Adrenal gland (tissue), 12 donors: Measurements from ENCODE around the gene ACADS. TPM values are rescaled to one million over a fixed set of nuclear protein-coding genes. Genes with fewer than 3 reads are reported as not detected.

Source experiments
- DNase-seq, 7 donors: peaks; one replicate each; pipeline ENCODE4 v3.0.0-alpha.2; 2019 to 2020
- H3K27ac ChIP-seq, 5 donors: fragments of 200-600 bp; sonication (generic) in 4 of 5; 1 replicate in 3 of 5; 2 replicates in 2 of 5; pipeline versions ENCODE4 v1.5.1 to v1.8.0; 2016 to 2020; ENCODE audit warnings: mild to moderate bottlenecking in 1 of 5
- H3K27me3 ChIP-seq: fragments of 200-600 bp; 2 replicates; pipeline ENCODE4 v1.8.0; 2021
- H3K36me3 ChIP-seq, 2 donors: fragments of 200-600 bp; replicated peaks in 1 of 2; 1 replicate in 1 of 2; 2 replicates in 1 of 2; pipeline versions ENCODE4 v1.5.1 to v1.8.0; 2018 to 2022
- H3K4me1 ChIP-seq, 2 donors: fragments of 200-600 bp; replicated peaks in 1 of 2; 1 replicate in 1 of 2; 2 replicates in 1 of 2; pipeline versions ENCODE4 v1.5.1 to v1.8.0; 2018 to 2021
- H3K4me3 ChIP-seq, 4 donors: fragments of 200-600 bp; sonication (generic) in 3 of 4; one replicate each; pipeline ENCODE4 v1.5.1; 2016 to 2018
- H3K9me3 ChIP-seq, 3 donors: fragments of 200-600 bp; sonication (generic) in 1 of 3; replicated peaks in 1 of 3; 1 replicate in 2 of 3; 2 replicates in 1 of 3; pipeline versions ENCODE4 v1.5.1 to v1.8.0; 2016 to 2021
- CTCF ChIP-seq, 6 experiments: fragments of 450-650 bp in 4 of 6; fragments of 200-600 bp in 2 of 6; sonication (generic) in 1 of 6; IDR thresholded peaks; 1 replicate in 5 of 6; 2 replicates in 1 of 6; pipeline versions ENCODE4 v1.5.1 to v1.8.0; 2016 to 2021; ENCODE audit warnings: antibody characterized with exemption in 6 of 6, mild to moderate bottlenecking in 2 of 6, moderate library complexity in 1 of 6
- POLR2A ChIP-seq, 2 donors: fragments of 450-650 bp; IDR thresholded peaks; one replicate each; pipeline ENCODE4 v1.6.1; 2017; ENCODE audit warnings: antibody characterized with exemption in 2 of 2, mild to moderate bottlenecking in 2 of 2, moderate library complexity in 1 of 2
- WGBS, 4 donors: extraction: QIAGEN DNeasy Blood & Tissue Kit in 2 of 4; methylation state at CpG; one replicate each; pipeline versions ENCODE4 v1.1.5 to v1.1.7; 2013 to 2017; 5-methylcytosine and 5-hydroxymethylcytosine counted together
- intact Hi-C, 2 donors: fragments of 100-400 bp; cut with DNase I; formaldehyde crosslinking; loops; one replicate each; pipeline versions ENCODE4 v1.14.1 to v1.15.0; 2022 to 2023
- polyA plus RNA-seq, 3 donors: library from polyadenylated mRNA; stranded (reverse); fragments of 200-250 nt in 2 of 3; fragments of 350-450 nt in 1 of 3; fragmentation: Illumina TruSeq in 1 of 3; extraction: RNeasy Lipid Tissue Mini Kit (QIAGEN cat#74804) in 1 of 3; gene quantifications; one replicate each; pipeline ENCODE4 v1.2.3, GENCODE V29; 2013 to 2014
- total RNA-seq, 9 donors: library from RNA; depleted of rRNA in 4 of 9; stranded (reverse); fragments of >200 nt in 4 of 9; fragments of 120-200 nt in 1 of 9; fragmentation: NEBNext Ultra II Directional in 1 of 9; extraction: Animal tissue kit (Norgen Biotek cat#: 25700) in 1 of 9; gene quantifications; one replicate each; pipeline versions ENCODE4 v1.1.0 to v1.2.4, GENCODE V29; 2013 to 2023
- donor health status: healthy with polysubstance abuse.
- donor health status: Bipolar disorder and iron deficiency.
- donor health status: DM: yes; HTN: yes; CAD: no.
- donor health status: DM: no; HTN: no; CAD: no.
- donor health status: DM: no; HTN: no; CAD: no.
- donor health status: DM: yes; HTN: yes; CAD: no.

The ACADS gene
- total and polyA plus RNA-seq, 12 donors: 6.2 to 179 (median 81.0) TPM

GRCh38 chr12:120734210-120734609 is 8.6 kb downstream of the ACADS start:
- H3K27me3 ChIP-seq: no peaks in the 10 kb centered on the region
- intact Hi-C loops: no loop called here
- WGBS, 4 donors: 88 to 96% (median 93%) methylated on average over 10 of the region's 10 CpGs
- H3K4me1 ChIP-seq: no peaks in the 10 kb centered on the region
- peaks cover 0 to 11% of the 10 kb centered on the region in 2 donors for H3K36me3 ChIP-seq
- no peak overlapping the region for H3K27ac ChIP-seq
- no peak for DNase-seq
- no peak overlapping the region for H3K4me3 ChIP-seq
- no peak for TF ChIP-seq POLR2A (IDR thresholded peaks at IDR 0.05)
- no peak for TF ChIP-seq CTCF (IDR thresholded peaks at IDR 0.05)
- no peaks in the 10 kb centered on the region for H3K9me3 ChIP-seq

- Histone ChIP-seq H3K4me1 (no peaks in the 10 kb centered on the region), H3K9me3 (no peaks in the 10 kb centered on the region), H3K27me3 (no peaks in the 10 kb centered on the region), H3K36me3 (peaks cover 0 to 10% of the 10 kb centered on the region in 2 donors), H3K27ac (no peak overlapping the region), H3K4me3 (no peak overlapping the region)
- WGBS, 4 donors: 61 to 83% (median 72%) methylated on average over 2 to 3 of the region's 3 CpGs
- intact Hi-C loops: no loop called here
- DNase-seq: no peak
- TF ChIP-seq POLR2A (IDR thresholded peaks at IDR 0.05) (no peak), CTCF (IDR thresholded peaks at IDR 0.05) (no peak)
These were observed 9.6 kb downstream of the ACADS start for GRCh38 chr12:120735181-120735580.

GRCh38 chr12:120736404-120737331 is 11.0 kb downstream of the ACADS start:
- no peaks in the 10 kb centered on the region for H3K27me3 ChIP-seq
- DNase-seq: no peak
- peaks cover 0 to 5% of the 10 kb centered on the region in 2 donors for H3K36me3 ChIP-seq
- 87 to 93% (median 90%) methylated on average over 19 to 38 of the region's 38 CpGs for WGBS, 4 donors
- H3K4me1 ChIP-seq: no peaks in the 10 kb centered on the region
- H3K9me3 ChIP-seq: no peaks in the 10 kb centered on the region
- TF ChIP-seq CTCF (IDR thresholded peaks at IDR 0.05) (no peak), POLR2A (IDR thresholded peaks at IDR 0.05) (no peak)
- intact Hi-C loops: no loop called here
- no peak overlapping the region for H3K27ac ChIP-seq
- H3K4me3 ChIP-seq: no peak overlapping the region

GRCh38 chr12:120737557-120738251 is 12.1 kb downstream of the ACADS start:
- H3K4me1 ChIP-seq: peaks cover 4 to 5% of the 10 kb centered on the region in 2 donors
- DNase-seq: no peak
- peaks cover 0 to 5% of the 10 kb centered on the region in 2 donors for H3K36me3 ChIP-seq
- no peak overlapping the region for H3K4me3 ChIP-seq
- no peaks in the 10 kb centered on the region for H3K9me3 ChIP-seq
- no peak overlapping the region for H3K27ac ChIP-seq
- no peak for TF ChIP-seq POLR2A (IDR thresholded peaks at IDR 0.05)
- no peak for TF ChIP-seq CTCF (IDR thresholded peaks at IDR 0.05)
- 90 to 97% (median 91%) methylated on average over 10 to 25 of the region's 25 CpGs for WGBS, 4 donors
- H3K27me3 ChIP-seq: no peaks in the 10 kb centered on the region
- intact Hi-C loops: no loop called here
